ENCODE data around the gene NAGA.

NAGA gene

DNA sequence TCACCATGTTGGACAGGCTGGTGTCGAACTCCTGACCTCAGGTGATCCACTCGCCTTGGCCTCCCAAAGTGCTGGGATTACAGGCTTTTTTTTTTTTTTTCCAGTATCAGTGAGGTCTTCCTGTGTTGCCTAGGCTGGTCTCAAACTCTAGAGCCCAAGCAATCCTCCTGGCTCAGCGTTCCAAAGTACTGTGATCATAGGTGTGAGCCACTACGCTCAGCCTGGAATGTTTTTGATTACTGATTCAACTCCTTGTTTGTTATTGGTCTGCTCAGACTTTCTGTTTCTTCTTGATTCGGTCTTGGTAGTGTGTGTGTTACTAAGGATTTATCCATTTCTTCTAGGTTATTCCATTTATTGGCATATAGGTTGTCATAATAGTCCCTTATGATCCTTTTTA, 31.3 kb downstream of the NAGA start:
- DNase-seq (ENCODE audit: low read depth): no peak

- no peak for DNase-seq (ENCODE audit: low read depth)
Measured at GRCh38 chr22:42035256-42035655, 35.4 kb downstream of the NAGA start.

DNA sequence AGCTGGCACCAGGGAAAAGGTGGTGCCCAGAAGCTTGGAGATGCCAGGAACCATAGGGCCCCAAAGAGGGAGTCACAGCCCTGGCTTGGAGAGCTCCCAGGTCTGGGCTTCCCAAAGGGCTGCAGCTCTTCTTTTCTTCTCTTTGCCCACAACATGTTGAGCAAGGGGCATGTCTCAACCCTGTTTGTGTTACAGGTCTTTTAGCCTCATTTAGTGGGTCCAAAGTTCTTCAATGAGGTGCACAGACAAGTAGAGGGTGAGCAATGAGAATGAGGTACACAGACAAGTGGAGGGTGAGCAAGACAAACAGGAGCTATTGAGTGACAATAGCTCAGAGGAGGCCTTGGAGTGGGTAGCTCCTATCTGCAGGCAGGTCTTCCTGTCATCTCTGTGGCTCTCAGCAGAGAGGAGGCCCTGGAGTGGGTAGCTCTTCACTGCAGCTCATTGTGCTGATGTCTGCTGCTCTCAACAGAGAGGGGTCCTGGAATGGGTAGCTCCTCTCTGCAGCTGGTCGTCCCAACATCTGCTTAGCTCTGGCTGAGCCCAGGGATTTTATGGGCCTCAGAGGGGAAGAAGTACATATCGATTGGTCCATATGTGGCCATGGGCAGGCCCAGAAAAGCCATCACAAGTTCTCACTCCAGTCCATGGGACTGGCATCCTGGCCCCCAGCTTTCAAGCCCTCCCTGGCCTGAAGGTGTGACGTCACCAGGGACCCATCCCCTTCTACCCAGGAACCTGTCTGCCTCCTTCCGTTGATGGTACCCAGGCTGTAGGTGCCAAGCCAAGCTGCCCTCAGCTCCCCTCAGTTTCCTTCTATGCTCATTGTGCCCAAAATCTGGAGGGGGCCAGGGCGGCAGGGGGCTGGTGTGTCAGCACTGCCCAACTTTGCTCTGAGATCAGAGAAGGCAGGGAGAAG, 37.1 kb downstream of the NAGA start:
- DNase-seq (ENCODE audit: low read depth): no peak

GRCh38 chr22:42026705-42027104, 43.9 kb downstream of the NAGA start:
- DNase-seq (ENCODE audit: low read depth): no peak

- no peak for DNase-seq (ENCODE audit: low read depth)
Measured at GRCh38 chr22:42025421-42025820, 45.2 kb downstream of the NAGA start.

DNA sequence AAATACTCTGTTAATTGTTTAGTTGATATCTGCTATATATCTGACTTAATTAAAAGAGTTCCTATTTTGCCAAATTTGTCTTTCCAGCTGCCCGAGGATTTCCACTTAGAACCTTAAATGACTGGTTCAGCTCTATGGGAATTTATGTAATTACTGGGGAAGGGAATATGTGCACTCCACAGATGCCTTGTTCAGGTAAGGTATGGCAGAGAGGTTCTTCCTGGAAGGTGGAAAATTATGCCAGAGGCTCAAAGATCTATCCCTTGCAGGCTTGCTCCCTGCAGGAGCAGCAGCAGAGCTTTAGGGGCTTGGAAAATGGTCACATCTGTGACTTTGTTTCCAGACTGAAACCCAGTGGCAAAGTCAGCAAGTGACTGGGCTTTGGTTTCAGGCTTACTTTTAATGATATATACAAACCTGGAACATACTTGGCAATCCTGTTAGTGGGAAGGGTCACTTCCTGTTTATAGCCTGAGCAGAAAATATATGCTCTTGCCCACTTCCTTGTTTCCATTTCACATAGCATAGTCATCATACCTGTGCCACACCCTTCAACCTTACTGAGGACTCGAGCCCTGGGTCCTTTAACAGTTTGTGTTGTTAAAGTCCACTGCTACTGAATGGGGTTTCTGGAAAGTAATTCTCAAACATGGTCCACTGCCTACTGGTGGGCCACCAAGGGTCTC, 48.3 kb downstream of the NAGA start:
- DNase-seq (ENCODE audit: low read depth): no peak

DNA sequence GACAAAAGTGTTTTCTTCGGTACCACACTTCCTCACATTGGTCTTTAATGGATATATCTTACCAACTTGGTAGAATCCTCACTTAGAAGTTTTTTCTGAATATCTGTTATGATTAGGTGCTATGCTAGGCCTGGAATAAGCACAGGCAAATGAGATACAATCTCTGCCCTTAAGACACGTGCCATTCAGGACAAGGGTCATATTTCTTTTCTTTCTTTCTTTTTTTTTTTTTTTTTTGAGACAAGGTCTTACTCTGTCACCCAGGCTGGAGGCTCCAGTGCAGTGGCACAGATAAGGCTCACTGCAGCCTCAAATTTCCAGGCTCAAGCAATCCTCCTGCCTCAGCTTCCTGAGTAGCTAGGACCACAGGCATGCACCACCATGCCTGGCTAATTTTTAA, 49.0 kb downstream of the NAGA start:
- no peak for DNase-seq (ENCODE audit: low read depth)

DNA sequence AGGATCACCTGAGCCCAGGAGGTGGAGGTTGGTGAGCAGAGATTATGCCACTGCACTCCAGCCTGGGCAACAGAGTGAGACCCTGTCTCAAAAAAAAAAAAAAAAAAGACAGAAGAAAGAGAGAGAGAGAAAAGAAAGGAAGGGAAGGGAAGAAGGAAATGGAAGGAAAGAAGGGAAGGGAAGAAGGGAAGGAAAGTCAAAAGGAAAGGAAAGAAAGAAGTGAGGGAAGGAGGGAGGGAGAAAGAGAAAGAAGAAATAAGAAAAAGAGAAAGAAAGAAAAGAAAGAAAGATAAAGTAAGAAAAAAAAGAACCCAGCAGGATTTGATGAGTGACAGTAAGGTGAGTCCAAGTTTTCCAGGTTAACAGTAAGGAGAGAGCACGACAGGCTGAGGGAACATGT, 52.4 kb downstream of the NAGA start:
- no peak for DNase-seq (ENCODE audit: low read depth)

DNA sequence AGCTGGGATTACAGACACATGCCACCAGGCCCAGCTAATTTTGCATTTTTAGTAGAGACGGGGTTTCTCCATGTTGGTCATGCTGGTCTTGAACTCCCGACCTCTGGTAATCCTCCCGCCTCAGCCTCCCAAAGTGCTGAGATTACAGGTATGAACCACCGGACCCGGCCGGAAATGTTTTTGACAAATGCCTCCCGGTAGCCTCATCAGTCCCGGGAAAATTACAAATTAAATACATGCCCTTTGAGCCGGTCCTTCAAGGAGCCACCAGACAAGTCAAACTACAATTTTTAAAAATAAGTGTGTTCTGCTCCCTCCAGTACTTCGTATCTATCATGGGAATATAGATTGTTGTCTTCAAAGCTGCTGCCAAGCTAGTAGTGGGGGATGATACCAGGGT, 54.5 kb downstream of the NAGA start:
- no peak for DNase-seq (ENCODE audit: low read depth)

DNA sequence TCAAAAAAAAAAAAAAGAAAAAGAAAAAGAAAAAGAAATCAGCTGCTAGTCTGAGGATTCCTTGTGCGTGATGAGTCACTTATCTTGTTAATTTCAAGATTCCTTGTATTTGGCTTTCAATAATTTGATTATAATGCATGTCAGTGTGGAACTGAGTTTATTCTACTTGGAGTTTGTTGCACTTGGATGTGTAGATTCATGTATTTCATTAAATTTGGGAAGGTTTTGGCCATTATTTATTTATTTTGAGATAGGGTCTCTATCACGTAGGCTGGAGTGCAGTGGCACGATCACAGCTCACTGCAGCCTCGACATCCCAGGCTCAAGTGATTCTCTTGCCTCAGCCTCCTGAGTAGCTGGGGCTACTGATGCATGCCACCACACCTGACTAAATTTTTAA, 57.2 kb downstream of the NAGA start:
- DNase-seq (ENCODE audit: low read depth): no peak

GRCh38 chr22:42010778-42011177, 59.8 kb downstream of the NAGA start:
- DNase-seq (ENCODE audit: low read depth): no peak
